Right forelimb (tissue), 1 donor: Measurements from ENCODE around the gene GGTLC1.

ENCODE experiments used
- DNase-seq: peaks from one replicate; pipeline ENCODE4 v3.0.0-alpha.2; 2018

GGTLC1 gene

DNA sequence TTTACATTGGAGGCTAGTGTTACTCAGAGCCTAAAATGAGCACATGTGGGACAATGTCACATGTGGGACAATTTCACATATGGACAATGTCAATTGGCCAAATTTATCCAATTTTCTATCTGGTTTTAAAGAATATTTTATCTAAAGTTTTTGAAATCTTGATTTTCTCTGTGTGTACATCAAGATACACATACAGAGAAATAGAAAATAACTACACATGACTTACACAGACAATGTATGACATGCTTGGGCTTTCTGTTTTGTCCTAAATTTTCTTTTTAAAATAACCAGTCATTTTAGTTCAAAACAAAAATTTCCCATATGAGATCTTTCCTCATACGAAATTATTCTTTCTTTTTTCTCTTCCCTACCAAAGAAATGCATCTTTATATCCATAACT lies 24.6 kb downstream of the GGTLC1 start:
- no peak for DNase-seq

DNA sequence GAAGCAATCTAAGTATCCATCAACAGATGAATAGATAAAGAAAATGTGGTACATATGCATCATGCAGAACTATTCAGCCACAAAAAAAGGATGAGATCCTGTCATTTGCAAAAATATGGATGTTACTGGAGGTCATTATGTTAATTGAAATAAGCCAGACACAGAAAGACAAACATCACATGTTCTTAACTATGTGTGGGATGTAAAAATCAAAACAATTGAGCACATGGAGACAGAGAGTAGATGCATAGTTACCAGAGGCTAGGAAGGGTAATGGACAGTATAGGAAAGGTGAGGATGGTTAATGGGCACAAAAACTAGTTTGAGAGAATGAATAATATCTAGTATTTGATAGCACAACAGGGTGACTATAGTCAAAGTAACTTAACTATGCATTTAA lies 26.3 kb downstream of the GGTLC1 start:
- no peak for DNase-seq

DNA sequence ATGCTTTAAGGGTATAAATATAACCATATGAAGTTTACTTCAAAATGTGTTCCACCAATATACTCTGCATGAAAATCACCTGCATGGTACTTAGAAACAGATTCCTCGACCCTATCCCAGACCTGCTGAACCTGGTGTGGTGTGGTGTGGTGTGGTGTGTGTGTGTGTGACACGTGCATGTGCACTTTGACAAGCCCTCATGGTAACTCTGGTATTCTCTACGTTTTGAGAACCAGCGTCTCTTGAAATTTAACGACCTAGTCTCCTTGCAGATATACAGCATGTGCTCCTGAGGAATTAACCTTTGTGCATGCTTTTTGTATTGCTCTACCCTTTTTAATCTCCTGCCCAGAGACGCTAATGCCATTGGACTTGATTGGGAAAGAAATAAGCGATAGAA lies 29.5 kb downstream of the GGTLC1 start:
- no peak for DNase-seq

DNA sequence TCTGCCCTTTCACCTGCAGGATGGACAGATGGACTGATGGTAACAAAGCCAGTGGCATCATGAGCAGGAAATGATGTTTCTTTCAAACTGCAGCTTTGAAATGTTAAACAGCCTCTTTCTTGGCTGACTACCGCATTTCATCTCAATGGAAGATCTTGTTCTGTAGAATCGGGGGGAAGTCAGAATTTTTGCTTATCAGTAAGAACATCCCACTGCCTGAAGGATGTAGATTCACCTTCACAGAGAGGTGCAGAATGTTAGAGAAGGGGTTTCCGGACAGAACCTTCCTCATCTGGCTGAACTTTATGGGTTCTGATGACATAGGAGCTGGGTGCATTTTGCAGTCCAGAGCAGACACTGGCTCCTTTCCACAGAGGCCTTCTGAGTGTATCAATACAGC lies 32.7 kb downstream of the GGTLC1 start:
- no peak for DNase-seq

DNA sequence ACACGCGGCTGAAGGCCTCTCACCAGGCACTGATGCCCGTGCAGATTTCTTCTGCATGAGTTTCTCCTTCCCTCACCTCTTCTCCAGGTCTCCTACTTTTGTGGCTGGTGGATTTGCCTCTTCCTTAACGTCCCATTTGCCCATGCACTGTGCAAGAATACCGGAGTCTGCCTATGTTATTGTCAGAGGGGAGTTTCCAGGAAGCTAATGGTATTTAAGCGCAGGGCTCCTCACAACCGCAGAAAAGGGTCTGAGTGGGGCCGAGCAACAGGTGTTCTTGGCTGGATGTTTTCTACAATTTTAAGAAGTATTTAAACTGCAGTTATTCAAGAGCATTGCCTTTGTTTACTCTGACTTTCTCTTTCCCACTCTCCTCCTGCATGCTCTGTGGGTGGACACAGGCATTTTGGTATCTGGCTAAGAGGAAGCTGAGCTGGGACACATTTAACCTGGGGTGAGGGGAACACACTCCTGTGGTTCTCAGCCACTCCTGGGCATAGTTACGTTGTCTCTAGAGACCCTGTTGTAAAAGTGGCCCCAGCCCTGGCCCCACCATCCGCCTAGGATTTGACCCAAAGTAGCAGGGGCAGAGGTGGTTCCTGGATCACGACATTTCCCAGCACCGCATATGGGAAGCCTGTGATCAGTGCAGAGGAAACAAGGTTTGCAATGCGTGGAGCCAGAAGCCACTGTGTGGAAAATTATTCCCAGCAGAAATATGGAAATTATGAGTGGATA lies 34.4 kb downstream of the GGTLC1 start:
- no peak for DNase-seq

- no peak for DNase-seq
Measured at GRCh38 chr20:23946206-23946605, 42.4 kb downstream of the GGTLC1 start.

DNA sequence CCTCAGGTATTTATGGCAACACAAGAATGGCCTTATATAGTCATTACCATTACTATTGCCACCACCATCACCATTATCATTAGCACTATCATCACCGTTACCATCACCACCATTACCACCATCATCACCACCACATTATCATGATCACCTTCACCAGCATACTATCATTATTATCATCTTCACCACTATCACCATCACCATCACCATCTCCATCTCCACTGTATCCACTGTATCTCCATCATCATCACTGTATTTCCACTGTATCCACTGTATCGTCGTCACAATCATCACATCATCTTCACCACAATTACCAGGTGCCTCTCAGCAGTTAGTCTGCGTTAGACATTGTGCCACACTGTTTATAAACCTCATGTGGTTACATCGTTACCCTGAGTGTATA lies 45.3 kb downstream of the GGTLC1 start:
- no peak for DNase-seq

- DNase-seq: no peak
Measured at GRCh38 chr20:23939641-23940040, 48.9 kb downstream of the GGTLC1 start.

DNA sequence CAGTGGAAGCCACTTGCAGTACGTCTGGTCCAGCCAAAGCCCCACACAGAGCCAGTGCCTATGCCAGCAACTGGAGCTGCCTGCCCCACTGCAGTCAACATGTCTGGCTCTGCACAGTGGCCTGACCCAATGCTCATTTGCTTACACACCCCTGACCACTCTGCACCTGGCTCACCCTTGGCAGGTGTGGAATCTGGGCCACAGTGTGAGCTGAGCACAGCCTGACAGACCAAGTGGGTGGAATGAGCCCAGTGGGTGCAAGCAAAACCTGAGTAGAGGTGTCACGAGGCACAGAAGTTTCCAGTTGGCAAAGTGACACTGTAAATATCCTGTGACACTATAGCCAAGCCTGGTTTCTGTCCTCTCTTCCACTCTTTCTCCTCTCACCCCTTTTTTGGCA lies 49.5 kb downstream of the GGTLC1 start:
- no peak for DNase-seq

GRCh38 chr20:23938118-23938438 lies 50.5 kb downstream of the GGTLC1 start:
- DNase-seq: no peak

GRCh38 chr20:23937303-23938117 lies 51.1 kb downstream of the GGTLC1 start:
- peak; percentile 72 for DNase-seq
